IPS-NIHi7 (cell line): ENCODE data around the gene RAP1GAP.

ENCODE experiments used
- DNase-seq: peaks from one replicate; pipeline ENCODE4 v3.0.0; 2012; ENCODE audit warnings: mixed read lengths; ENCODE audit errors: extremely low spot score

Gene RAP1GAP

GRCh38 chr1:21662426-21663247 is 6.5 kb downstream of the RAP1GAP start:
- no peak for DNase-seq

- DNase-seq: no peak
These were observed 7.3 kb downstream of the RAP1GAP start for GRCh38 chr1:21661886-21662285.

DNA sequence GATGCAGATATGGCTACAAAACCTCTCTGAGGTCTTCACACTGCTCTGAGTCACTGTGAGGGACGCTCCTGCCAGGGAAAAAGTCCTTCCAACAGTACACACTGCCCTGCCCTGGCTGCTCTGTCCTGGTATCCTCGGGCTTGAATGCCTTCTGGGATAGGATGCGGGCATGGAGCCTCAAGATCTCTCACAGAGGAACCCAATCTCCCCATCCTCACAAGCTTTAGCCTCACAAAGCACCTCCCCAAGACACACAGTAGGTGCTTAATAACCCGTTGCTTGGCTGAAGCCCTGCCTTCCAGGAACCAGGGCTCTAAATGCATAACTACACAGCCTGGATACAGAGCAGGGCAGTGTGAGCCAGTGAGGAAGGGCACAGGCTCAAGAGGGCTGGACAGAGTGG is 9.2 kb downstream of the RAP1GAP start:
- DNase-seq: no peak

GRCh38 chr1:21659099-21659923 is 9.8 kb downstream of the RAP1GAP start:
- DNase-seq: peak; percentile 98

DNA sequence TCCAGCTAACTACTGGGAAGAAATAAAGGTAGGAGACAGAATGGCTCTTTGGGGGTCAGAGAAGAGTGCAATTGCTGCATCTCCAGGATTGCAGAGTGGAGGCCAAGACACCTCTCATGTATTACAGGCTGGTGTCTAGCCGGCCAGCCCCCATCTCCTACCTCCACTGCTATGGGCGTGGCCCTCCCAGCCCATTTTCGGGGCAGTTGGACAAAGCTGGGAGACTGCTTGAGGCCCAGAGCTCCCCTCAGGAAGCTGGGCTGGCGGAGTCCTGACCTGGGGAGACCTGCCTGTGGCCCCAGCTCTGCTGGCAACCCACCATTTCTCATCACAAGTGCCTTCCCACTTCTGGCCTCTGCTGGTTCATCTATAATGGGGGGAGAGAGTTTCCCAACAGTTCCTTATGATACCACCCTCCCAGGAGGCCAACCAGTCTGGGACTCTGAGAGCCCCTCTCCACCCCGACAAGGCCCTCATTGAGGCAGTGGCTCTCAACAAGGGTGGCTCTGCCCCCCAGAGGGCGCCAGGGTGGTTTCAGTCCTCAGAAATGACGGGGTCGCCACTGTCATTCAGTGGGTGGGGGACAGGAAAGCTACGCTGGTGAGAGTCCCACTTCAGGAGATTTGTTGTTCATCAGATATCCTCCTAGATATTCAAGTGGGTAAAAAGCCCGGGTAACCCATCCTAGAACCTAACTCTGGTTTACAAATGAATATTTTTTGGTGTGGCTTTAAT is 11.5 kb downstream of the RAP1GAP start:
- no peak for DNase-seq

- peak; percentile 83 for DNase-seq
These were observed 13.4 kb downstream of the RAP1GAP start for GRCh38 chr1:21655748-21656147.

GRCh38 chr1:21655259-21655658 is 13.9 kb downstream of the RAP1GAP start:
- no peak for DNase-seq

DNA sequence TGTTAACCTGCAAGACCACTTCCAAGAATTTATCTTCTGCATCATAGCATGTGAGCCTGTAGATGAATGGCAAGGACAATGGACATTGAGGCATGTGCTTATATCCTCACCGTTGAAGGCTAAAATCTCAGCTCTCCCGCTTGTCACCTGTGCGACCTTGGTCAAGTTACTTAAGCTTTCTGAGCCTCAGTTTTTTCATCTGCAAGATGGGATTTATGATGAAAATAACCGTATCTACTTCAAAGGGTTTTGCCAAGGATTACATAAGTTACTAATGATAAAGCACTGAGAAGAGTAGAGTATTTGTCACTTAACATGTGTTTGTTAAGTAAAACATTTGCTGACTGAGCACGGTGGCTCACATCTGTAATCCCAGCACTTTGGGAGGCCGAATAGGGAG is 14.9 kb downstream of the RAP1GAP start:
- no peak for DNase-seq

DNA sequence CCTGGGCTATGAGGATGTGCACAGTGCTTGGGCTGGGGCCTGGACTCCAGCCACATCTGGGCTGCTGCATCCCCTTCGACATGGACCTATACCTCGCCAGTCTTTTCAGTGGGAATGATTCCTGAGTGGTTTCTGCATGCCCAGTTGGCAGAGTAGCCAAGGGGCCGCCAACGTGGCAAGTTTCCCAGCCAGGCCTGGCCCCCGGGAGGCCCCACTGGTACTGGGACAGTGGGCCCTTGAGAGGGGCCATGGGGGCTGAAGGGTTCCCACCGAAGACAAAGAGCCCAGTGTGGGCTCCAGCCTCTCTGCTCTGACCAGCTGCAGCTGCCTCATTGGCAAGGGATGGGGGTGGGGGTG is 15.4 kb downstream of the RAP1GAP start:
- DNase-seq: no peak

DNA sequence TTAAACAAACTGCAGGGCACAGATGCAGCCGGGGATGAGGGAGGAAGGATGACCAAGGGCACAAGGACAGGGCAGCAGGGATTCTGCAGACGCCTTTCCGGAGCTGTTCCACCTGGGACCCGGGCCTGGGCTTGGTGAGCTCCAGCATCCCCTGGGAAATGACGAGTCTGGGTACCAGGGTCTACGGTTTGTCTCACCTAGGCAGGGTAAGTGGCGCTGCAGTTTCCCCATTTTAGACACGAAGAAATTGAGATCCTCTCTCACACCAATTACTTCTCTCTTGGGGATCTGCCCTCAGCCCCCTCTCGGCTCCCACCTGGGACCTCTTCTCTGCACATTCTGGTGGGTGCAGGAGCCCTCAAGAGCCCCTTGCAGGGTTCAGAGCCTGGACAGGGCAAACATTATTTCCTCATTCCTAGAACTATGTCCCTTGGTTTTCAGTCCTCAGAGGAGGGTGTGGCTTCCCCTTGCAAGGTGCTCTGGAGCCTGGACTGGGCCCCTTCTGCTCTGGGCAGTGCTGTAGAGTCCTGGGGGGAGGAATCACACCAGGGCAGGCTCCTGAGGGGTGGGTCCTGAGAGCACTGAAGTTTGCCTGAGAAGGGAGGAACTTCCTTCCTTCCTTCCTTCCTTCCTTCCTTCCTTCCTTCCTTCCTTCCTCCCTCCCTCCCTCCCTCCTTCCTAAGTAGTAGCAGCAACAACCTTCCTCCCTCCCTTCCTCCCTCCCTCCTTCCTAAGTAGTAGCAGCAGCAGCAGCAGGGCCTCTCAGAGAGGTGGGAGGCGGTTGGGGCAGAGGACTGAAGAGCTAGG is 16.0 kb downstream of the RAP1GAP start:
- no peak for DNase-seq

- DNase-seq: no peak
These were observed 16.8 kb downstream of the RAP1GAP start for GRCh38 chr1:21652101-21652936.

DNA sequence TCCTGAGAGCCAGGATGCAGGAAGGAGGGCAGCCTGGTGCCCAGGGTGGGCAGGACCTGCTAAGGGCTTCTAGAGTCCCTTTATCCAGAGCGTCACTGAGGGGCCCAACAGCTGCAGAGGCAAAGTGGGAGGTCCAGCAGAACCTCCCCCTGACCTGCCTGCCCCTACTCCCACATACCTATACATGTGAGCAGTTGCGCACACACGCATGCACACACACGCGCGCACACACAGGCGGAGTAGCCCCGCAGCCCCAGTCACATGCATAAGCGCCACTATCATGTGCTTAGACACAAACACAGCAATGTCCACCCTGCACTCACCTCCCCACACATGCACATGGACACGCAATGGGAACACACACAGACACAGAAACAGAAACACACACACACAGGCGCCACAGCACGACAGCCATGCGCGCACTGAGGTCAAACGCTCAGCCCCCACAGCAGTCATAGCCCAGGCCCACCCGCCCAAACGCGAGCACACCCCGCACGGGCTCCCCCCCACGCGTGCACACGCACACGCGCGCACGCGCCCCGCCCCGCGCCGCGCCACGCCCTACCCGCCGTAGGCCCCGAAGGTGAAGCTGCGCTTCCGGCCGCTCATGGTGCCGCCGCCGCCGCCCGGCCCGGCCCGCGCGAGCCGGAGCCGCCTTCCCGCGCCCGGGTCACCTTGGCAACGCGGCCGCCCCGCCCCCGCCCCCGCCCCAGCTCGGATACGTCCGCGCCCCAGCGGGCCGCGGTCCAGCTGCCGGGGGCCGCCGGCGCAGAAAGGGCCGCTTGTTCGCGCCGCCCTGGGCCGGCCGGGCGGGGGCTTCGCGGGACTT is 17.7 kb downstream of the RAP1GAP start:
- DNase-seq: peak; percentile 85

DNA sequence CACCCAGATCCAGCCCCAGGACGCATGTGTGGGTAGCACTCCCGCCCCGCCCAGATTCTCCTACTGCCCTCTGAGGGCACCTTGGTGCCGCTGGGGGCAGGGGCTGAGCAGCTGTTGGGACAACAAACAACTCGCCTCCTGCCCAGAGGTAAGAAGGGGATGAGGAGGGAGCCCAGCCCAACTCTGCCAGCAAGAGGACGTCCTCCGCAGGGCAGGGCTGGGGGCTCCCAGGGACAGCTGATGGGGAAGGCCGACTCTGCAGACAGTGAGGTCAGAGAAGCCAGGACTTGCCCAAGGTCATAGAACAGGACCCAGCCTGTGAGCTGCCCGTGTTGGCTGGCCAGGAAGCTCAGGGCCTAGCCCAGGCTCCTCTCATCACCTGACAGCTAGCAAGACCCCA is 18.8 kb downstream of the RAP1GAP start:
- DNase-seq: no peak

GRCh38 chr1:21649315-21649714 is 19.8 kb downstream of the RAP1GAP start:
- DNase-seq: no peak

DNA sequence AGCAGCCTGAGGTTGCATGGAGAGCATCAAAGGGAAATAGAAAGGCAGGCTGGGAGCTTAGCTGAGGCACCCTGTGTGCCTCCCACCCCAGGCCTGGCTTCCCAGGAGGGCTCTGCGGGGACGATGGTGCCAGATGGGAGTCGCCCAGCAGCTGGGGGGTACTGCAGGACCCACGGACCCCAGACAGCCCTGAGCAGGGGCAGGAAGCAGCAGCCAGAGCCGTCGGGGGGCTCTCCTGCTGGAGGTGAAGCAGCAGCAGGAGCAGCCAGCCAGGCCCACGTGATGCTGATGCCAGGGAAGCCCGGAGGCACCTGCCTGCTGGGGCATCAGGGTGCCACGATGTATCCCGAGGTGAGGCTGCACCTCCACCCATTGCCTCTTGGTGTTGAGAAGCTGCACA is 20.4 kb downstream of the RAP1GAP start:
- DNase-seq: no peak

DNA sequence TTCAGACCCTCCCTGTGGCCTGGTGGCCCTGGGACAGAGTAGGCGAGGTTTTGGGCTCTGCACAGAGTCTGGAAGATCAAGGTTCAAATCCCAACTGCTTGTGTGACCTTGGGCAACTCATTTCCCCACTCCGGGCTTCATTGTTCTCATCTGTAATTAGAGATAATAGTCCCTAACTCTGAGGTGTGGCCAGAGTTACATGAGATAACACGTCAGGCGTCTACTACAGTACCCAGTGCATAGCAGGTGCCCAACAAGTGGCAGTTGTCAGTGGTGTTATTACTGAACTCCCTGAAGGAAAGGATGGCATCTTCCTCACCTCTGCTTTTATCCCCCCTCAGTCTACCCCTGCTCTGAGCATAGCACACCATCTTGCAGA is 20.8 kb downstream of the RAP1GAP start:
- DNase-seq: no peak

GRCh38 chr1:21647431-21648351 is 21.5 kb downstream of the RAP1GAP start:
- DNase-seq: peak; percentile 89

DNA sequence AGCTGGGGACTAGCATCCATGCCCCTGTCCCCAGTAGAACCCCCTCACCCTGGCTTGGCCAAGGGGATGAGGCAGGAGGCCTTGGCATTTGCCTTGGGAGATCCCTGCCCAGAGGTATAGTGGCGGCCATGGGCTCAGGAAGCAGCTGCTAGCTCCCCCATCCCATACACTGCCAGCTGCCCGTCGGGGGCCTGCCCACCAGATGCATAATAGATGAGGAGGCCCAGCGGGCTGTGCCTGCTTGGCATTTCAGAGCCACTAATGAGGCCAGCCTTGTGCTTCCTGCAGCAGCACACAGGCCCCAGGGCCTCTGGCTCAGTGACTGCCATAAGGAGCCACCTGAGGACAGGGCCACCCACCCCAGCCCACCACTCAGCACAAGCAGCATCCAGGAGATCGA is 23.6 kb downstream of the RAP1GAP start:
- no peak for DNase-seq

- DNase-seq: no peak
These were observed 24.3 kb downstream of the RAP1GAP start for GRCh38 chr1:21644906-21645305.
